SK-N-MC (cell line): ENCODE results near the gene EMID1.

ENCODE experiments used
- EZH2 ChIP-seq: fragments of 200-600 bp; sonication (generic); IDR thresholded peaks from one replicate; pipeline ENCODE4 v1.6.1; 2017; ENCODE audit warnings: antibody characterized with exemption
- FOXP2 ChIP-seq: optimal IDR thresholded peaks from 2 replicates; pipeline ENCODE3; 2011; ENCODE audit warnings: mild to moderate bottlenecking, moderate library complexity; ENCODE audit not compliant: insufficient read depth; ENCODE audit errors: extremely low read length, control extremely low read depth
- POLR2AphosphoS5 ChIP-seq: IDR thresholded peaks from 2 replicates; pipeline ENCODE4 v1.6.1; 2012; ENCODE audit warnings: mild to moderate bottlenecking, low read depth, low read length, borderline replicate concordance

- TF ChIP-seq POLR2AphosphoS5 (0 out of 2 replicates have a peak, but pooled peaks have one; percentile 7), EZH2 (no peak), FOXP2 (no peak)
Measured at GRCh38 chr22:29270475-29271271, 65.0 kb downstream of the EMID1 start.
